Hypothalamus (tissue), 51 donors: Measurements from ENCODE around the gene KCNH6.

Experiments
- DNase-seq, 51 donors: peaks; one replicate each; lab custom pipeline; 2025; lab: John Stamatoyannopoulos, UW

KCNH6 gene

DNA sequence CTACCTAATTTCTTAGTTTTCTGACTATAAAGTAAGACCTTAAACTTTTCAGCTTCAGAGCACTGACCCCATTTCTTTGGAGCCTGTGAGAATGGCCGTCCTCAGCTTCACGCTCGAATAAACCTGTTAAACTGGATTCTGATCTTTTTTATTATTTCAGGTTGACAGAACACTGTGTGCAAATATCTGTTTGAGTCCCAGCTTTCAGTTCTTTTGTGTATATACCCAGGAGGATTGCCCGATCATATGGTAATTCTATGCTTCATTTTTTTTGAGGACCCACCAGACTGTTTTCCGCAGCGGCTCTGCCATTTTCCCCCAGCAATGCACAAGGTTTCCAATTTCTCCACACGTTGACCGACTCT, 19.8 kb upstream of the KCNH6 start:
- DNase-seq, result no peak

- DNase-seq, result no peak
Measured at GRCh38 chr17:63504261-63504660, 18.9 kb upstream of the KCNH6 start.

DNA sequence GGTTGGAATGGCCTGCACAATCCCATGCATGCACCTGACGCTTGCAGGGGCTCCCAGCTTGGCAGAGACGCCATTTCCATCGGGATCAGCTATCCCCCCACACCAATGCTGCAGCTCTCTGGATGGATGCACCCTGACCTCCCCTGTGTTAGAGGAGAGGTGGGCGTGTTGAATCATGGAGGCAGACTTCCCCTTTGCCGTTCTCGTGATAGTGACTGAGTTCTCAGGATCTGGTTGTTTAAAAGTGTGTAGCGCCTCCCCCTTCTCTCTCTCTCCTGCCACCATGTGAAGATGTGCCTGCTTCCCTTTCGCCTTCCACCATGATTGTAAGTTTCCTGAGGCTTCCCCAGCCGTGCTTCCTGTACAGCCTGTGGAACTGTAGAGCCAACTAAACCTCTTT, 17.8 kb upstream of the KCNH6 start:
- no peak for DNase-seq

DNA sequence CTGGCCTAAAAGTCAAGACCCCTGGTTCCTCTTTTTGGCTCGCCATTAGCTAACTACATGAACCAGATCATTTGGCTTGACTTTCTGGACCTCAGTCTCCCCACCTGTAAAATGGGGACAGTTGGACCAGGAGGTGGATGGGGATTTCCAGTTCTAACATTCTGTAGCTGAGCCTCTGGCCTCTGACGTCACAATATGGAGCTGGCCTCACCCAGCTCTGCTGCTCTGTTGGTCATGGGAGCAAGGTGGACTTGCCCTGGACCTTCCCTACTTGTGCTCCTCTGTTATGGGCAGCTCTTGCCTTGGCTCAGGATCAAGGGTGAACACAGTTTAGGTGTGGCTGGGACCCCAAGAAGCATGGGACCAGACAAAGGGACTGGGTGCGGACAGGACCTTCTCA, 16.5 kb upstream of the KCNH6 start:
- no peak for DNase-seq

DNA sequence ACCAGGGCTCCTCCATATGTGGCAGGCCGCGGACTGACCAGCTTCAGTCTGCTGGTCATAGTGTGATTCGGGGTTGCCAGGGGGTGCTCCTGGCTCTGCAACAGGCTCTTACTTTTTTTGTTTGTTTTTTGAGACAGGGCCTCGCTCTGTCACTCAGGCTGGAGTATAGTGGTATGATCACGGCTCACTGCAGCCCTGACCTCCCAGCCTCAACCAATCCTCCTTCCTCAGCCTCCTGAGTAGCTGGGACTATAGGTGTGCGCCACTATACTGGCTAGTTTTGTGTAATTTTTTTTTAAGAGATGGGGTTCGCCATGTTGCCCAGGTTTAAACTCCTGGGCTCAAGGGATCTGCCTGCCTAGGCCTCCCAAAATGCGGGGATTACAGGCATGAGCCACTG, 11.8 kb upstream of the KCNH6 start:
- DNase-seq, result no peak

DNA sequence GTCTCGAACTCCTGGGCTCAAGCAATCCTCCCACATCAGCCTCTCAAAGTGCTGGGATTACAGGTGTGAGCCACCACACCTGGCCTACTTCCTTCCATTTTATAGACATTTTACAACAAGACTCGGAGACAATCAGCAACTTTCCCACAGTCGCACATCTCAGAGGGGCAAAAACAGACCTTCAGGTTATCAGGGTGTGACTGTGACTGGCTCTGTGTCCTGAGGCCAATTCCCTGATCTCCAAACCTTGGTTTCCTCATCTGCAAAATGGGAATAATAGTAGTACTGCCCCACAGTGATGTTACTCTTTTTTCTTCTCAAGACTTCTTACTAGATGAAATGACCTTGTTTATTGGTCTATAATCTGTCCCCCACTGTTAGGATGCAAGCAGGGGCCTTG, 10.8 kb upstream of the KCNH6 start:
- no peak for DNase-seq

DNA sequence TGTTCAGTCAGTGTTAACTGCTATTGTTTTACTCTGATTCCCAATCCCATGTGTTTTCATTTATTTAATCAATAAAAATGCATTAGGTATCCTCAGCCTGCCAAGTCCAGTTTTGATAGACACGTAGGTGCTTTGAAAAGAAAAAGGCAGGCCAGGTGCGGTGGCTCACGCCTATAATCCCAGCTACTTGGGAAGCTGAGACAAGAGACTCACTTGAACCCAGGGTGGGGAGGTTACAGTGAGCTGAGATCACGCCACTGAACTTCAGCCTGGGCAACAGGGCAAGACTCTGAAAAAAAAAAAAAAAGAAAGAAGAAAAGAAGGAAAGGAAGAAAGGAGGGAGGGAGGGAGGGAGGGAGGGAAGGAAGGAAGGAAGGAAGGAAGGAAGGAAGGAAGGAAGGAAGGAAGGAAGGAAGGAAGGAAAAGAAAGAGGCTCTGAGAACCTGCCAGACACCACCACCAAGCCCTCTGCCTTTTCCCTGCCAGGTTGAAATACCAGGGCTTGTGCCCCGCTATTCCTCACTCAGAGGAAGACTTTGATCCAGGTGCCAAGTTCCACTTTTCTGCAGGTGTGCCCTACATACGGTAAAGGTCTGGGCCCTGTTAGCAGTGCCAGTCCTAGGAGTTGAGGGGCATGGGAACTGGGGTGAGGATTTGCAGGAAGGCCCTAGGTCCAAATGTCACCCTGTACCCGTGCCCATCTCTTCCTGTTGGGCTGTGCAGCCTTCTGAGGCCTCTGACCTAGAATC, 10.1 kb upstream of the KCNH6 start:
- no peak for DNase-seq

- no peak for DNase-seq
Measured at GRCh38 chr17:63514477-63514876, 8.7 kb upstream of the KCNH6 start.

DNA sequence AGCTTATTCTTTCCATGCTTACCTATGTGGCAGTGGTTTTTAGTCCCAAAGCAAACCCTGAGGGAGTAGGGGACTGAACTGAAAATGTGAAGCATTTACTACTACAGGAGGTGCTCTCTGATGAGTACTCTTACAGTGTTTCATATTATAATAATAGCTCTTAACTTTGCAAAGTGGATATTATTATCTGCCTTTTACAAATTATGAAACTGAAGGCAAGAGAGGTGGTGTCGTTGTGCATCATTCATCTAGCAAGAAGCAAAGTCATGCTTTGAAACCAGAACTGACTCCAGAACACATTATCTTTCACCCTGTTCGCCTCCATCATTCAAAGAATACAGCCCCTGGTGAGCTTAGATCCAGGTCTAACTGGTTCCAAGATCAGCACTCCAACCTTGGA, 8.2 kb upstream of the KCNH6 start:
- DNase-seq, result no peak

GRCh38 chr17:63515426-63515825, 7.7 kb upstream of the KCNH6 start:
- DNase-seq, result no peak

DNA sequence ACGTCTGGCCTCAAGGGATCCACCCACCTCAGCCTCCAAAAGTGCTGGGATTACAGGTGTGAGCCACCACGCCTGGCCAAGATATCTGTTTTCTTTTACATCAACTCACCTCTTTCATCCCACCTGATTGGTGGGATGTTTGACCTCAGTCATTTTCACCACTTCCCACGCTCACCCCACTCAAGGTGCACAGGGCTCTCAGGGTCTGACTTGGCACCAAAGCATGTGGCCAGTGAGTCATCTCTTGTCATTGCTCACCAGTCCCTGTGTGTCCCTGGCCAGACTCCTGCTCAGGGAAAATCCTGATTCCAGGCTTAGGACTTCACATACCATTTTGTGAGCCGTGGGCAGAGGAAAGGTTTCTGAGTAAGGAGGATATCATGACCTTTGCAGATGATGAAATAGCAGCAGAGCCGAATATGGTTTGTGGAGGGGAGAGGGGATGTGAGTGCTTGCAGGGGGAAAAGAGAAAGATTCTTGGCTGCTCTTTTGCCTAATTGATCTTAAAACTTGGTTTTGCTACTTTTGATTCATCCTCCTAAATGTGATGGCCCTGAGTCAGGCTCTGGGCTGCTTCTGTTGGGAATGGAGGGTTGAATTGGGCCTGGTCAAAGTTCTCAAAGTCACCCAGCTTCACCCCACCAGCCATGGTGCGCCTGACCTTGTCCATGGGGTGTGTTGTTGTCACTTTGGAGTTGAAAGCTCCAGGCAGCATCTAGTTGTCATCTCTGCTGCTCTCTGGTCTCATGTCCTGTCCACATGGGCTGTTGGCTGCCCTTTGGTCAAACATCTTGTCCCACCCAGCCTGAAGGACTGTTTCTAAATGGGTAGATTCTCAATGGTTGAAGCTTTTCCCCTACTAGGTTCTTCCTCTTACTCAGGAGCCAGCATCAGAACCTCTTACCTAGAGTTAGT, 6.0 kb upstream of the KCNH6 start:
- no peak for DNase-seq

DNA sequence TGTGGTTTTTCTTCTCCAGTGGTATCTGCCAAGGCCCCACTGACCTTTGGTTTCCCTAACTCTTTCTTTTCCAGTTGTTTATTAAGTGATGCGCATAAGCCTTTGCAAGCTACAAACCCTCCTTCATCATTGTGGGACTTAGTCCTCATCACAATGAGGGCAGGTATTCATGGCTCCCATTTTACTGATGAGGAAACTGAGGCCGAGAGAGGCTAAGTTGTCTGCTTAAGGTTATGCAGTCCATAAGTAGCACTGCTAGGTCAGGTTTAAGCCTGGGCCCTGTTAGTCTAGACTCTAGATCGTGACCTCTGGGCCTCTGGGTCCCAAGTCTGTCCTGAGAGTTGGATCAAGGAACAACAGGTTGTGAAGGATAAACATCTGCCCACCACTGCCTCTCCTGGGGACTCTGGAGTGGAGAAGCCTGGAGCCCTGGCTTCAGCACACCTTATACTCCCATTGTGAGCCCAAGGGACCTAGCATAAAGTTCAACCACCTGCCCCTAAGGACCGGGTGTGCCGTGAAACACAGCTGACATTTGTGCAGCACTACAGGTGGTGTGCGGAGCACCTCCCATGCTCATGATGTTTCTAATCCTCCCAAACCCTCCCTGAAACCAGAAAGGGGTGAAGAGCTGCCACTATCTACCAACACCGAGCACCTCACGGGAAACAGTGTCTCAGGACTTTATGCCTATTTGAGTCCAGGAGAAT, 5.2 kb upstream of the KCNH6 start:
- no peak for DNase-seq

- DNase-seq, result no peak
Measured at GRCh38 chr17:63519116-63519881, 3.9 kb upstream of the KCNH6 start.

DNA sequence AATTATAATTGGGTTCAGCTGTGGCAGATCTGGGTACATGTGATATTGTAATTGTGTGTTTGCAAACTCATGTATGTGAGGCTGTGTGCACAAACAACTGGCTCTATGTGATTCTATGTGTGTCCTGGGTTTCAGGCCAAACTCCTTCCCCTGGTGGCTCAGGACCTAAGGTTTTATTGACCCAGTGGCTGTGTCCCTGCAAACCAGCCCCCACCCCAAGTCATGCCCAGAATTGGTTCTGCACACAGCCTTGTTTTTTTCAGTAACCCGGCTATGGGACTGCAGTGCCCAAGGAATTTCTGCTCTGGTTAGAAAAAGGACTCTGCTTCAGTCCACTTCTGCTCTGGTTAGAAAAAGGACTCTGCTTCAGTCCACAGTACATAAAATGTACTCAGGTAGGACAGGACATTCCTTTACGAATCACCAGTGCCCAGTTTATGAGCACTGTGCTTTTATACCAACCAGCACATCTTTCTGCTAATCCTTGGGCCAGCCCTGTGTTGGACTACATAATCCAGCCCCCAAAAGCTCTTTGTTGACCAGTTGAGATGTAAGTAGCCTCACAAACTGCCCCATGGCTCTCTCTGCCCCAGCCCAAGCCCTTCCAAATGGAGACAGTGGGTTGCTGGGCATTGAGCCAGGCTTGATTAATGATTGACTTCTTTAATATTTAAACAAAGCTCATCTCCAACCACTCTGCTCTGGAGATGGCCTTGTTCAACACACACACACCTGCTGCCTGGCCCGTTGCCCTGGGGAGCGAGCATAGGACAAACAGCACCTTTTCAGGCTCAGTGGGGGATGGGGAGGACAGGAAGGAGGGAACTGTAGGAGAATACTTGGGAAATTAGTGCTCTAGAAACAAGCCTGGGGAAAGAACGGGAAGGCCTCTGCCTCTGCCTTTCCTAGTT, 2.9 kb upstream of the KCNH6 start:
- DNase-seq, result no peak

DNA sequence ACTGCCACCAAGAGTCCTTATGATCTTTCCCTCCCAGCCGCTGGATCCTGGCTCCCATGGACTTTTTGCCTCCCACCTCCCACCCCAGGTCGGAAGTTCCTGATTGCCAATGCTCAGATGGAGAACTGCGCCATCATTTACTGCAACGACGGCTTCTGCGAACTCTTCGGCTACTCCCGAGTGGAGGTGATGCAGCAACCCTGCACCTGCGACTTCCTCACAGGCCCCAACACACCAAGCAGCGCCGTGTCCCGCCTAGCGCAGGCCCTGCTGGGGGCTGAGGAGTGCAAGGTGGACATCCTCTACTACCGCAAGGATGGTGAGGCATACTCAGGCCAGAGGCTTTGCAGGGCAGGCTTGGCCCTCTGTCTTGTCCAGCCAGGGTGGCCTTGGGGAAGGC, 893 bp downstream of the KCNH6 start:
- DNase-seq, result no peak

DNA sequence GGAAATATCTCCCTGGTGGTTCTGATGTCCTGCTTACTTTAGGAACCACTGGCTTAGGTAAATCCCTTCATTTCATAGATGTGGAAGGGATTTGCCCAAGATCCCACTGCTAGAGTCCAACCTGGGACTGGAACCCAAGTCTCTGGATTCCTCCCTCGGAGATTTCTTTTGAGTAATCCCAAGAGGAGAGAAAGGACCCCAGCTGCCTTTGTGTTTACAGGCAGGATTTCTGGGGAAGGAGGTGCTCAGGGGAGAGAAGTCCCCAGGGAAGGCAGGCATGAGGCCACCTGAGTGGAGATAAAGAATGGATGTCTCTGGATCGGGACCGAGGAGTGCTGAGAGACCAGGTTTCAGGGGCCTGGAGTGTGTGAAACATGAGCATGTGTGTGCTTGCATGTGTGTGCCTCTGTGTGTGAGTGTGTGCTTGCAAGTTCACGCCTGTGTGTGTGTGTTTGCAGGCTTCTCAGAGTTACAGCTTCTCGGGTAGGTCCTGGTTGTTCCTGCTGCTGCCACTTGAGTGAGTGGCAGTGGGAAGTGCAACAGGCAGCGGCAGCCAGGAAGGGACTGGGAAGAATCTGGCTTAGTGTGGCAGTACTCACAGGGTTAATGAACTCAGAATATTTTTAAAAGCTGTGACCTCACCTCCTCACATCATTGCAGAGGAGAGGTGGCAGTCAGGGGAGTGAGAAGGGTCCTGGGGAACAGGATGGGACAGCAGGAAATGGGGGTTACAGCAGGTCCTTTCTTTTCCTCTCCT, 2.2 kb downstream of the KCNH6 start:
- DNase-seq, result no peak

DNA sequence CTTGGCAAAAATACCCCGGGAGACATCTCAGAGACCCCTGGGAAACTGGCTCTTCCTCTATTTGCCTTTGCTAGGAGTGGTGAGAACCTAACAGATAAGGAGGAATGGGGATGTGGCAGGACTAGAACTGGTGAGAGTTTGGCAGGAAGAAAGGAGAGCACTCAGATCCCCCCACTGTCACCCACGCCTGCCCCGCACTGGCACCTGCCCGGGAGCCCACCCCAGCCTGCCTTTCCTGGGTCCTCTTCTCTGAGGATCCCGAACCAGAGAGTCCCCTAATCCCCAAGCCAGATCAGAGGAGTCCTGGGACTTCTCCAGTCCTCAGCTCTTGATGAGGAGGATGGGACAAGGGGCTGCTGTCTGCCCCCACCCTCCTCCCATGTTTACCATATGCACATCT, 3.7 kb downstream of the KCNH6 start:
- DNase-seq, result no peak

DNA sequence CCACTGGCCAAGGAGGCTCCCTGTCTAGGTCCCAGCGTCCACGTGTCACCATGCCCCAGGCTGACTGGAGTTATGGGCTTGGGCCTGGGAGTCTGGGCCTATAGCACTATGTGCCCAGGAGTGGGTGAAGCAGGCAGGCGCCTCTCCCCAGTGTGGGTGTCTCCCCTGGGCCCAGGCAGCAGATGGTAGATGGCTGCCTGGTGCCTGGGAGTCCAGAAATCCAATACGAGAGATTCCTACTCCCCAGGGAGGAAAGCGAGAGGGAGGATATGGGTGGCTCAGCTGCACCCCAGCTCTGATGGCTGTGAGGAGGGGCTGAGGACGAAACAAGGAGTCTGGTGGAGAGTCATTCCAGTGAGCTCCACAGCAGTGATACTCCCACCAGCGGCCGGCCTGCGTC, 5.0 kb downstream of the KCNH6 start:
- no peak for DNase-seq
